Measurements from ENCODE around the gene CYP8B1. TPM values are rescaled to one million over a fixed set of nuclear protein-coding genes. Genes with fewer than 3 reads are reported as not detected.

The CYP8B1 gene
- total and polyA plus RNA-seq, 2 of the 13 experiments (the other 11 are each of a cell fraction or from before 2014, with no cell fraction given): 0.58 to 2.0 TPM

GRCh38 chr3:42914771-42915515 is 39.3 kb upstream of the CYP8B1 start (continued):
- TF ChIP-seq ZHX2 (IDR thresholded peaks at IDR 0.05; ENCODE audit: low read depth) (no peak), ZHX2 (CRISPR knock-in tag; IDR thresholded peaks at IDR 0.05; ENCODE audit: borderline replicate concordance) (no peak), ZNF513 (CRISPR knock-in tag; conservative IDR thresholded peaks at IDR 0.05) (no peak), RFX1 (IDR thresholded peaks at IDR 0.05) (no peak), ZNF576 (CRISPR knock-in tag; IDR thresholded peaks at IDR 0.05) (no peak), RXRB (CRISPR knock-in tag; IDR thresholded peaks at IDR 0.05; ENCODE audit: borderline replicate concordance) (no peak), EED (CRISPR knock-in tag; IDR thresholded peaks at IDR 0.05) (no peak), ATAD3A (CRISPR knock-in tag; IDR thresholded peaks at IDR 0.05) (no peak), ZNF432 (CRISPR knock-in tag; IDR thresholded peaks at IDR 0.05; ENCODE audit: borderline replicate concordance) (no peak), ZNF720 (CRISPR knock-in tag; IDR thresholded peaks at IDR 0.05) (no peak), ZNF251 (CRISPR knock-in tag; IDR thresholded peaks at IDR 0.05) (no peak), ZNF577 (CRISPR knock-in tag; IDR thresholded peaks at IDR 0.05; ENCODE audit: borderline replicate concordance, low read depth) (no peak), ERF (CRISPR knock-in tag; IDR thresholded peaks at IDR 0.05) (no peak), ZNF652 (CRISPR knock-in tag; IDR thresholded peaks at IDR 0.05; ENCODE audit: borderline replicate concordance, low read depth) (no peak), KAT2B (IDR thresholded peaks at IDR 0.05; ENCODE audit: borderline replicate concordance, low read depth, low read length) (no peak), PAXIP1 (CRISPR knock-in tag; conservative IDR thresholded peaks at IDR 0.05) (no peak), ZMAT3 (CRISPR knock-in tag; conservative IDR thresholded peaks at IDR 0.05) (no peak), ATF7-NPFF (CRISPR knock-in tag; IDR thresholded peaks at IDR 0.05; ENCODE audit: low read depth) (no peak), SIN3B (IDR thresholded peaks at IDR 0.05; ENCODE audit: low read length) (no peak), HDAC2 (CRISPR knock-in tag; IDR thresholded peaks at IDR 0.05) (no peak)

Data from HepG2 (cell line).